B cell (primary cell): ENCODE data around the gene LIN37. TPM values are rescaled to one million over a fixed set of nuclear protein-coding genes. Genes with fewer than 3 reads are reported as not detected.
A peak's percentile ranks its signal among the peaks of the same experiment; 100 is the strongest.

Source experiments
- ATAC-seq: fragments of 200-7000 bp; cut with Tn5 transposase; one replicate; pipeline ENCODE4 v1.10.0; 2021; ENCODE audit warnings: low read depth, mild to moderate bottlenecking, moderate number of reproducible peaks, moderate library complexity
- CTCF ChIA-PET: fragments of 350-600 bp; sonication (Branson Sonifier 250); formaldehyde crosslinking; loops from one replicate; lab custom pipeline; 2021; ENCODE audit warnings: antibody characterized with exemption, inconsistent platforms; lab: Charles Lee
- POLR2A ChIA-PET: fragments of 350-600 bp; sonication (Branson Sonifier 250); formaldehyde crosslinking; loops from one replicate; lab custom pipeline; 2021; ENCODE audit warnings: antibody characterized with exemption; lab: Charles Lee
- DNase-seq: peaks from one replicate; pipeline ENCODE4 v3.0.0; 2013
- H2AFZ ChIP-seq: 2 replicates; pipeline ENCODE4 v1.6.1; 2012; ENCODE audit warnings: mild to moderate bottlenecking, low read depth, low read length; ENCODE audit not compliant: insufficient read depth, poor library complexity, severe bottlenecking
- H3K27ac ChIP-seq, 2 donors: 1 replicate in 1 of 2; 2 replicates in 1 of 2; pipeline ENCODE4 v1.5.1; 2012 to 2013; ENCODE audit warnings: low read length in 2 of 2, mild to moderate bottlenecking in 2 of 2, moderate library complexity in 1 of 2
- H3K27me3 ChIP-seq, 4 experiments: fragments of 200-600 bp in 1 of 4; sonication (generic) in 1 of 4; replicated peaks in 1 of 4; 1 replicate in 2 of 4; 2 replicates in 2 of 4; pipeline versions ENCODE4 v1.6.1 to v1.7.0; 2013 to 2016; ENCODE audit warnings: low read length in 3 of 4, mild to moderate bottlenecking in 2 of 4, mixed read lengths in 1 of 4, moderate library complexity in 1 of 4; ENCODE audit not compliant: insufficient read depth in 4 of 4, control insufficient read depth in 3 of 4; ENCODE audit errors: control extremely low read depth in 1 of 4
- H3K36me3 ChIP-seq, 2 experiments: replicated peaks in 1 of 2; 1 replicate in 1 of 2; 2 replicates in 1 of 2; pipeline versions ENCODE4 v1.6.1 to v1.7.1; 2013; ENCODE audit warnings: low read length in 1 of 2; ENCODE audit not compliant: insufficient read depth in 2 of 2, control insufficient read depth in 1 of 2; ENCODE audit errors: control extremely low read depth in 1 of 2, extremely low read depth in 1 of 2
- H3K4me1 ChIP-seq, 2 donors: fragments of 200-600 bp in 1 of 2; sonication (generic) in 1 of 2; 1 replicate in 1 of 2; 2 replicates in 1 of 2; pipeline versions ENCODE4 v1.5.1 to v1.6.1; 2013 to 2017; ENCODE audit warnings: low read length in 2 of 2; ENCODE audit not compliant: control insufficient read depth in 2 of 2, insufficient read depth in 2 of 2
- H3K4me2 ChIP-seq: replicated peaks from 2 replicates; pipeline ENCODE3; 2012; ENCODE audit warnings: mild to moderate bottlenecking, low read depth, low read length; ENCODE audit not compliant: poor library complexity, severe bottlenecking
- H3K4me3 ChIP-seq, 5 experiments: fragments of 200-600 bp in 1 of 5; sonication (generic) in 1 of 5; 1 replicate in 3 of 5; 2 replicates in 2 of 5; pipeline versions ENCODE4 v1.5.1 to v1.7.0; 2011 to 2016; ENCODE audit warnings: low read length in 4 of 5, mild to moderate bottlenecking in 4 of 5, low read depth in 2 of 5, control low read depth in 1 of 5, moderate library complexity in 1 of 5; ENCODE audit not compliant: insufficient read depth in 1 of 5; ENCODE audit errors: control extremely low read depth in 1 of 5, extremely low read depth in 1 of 5
- H3K79me2 ChIP-seq: fragments of 200-600 bp; sonication (generic); one replicate; pipeline ENCODE4 v1.6.0; 2016; ENCODE audit warnings: low read length; ENCODE audit not compliant: control insufficient read depth, insufficient read depth
- H3K9ac ChIP-seq: fragments of 200-600 bp; sonication (generic); 2 replicates; pipeline ENCODE4 v1.6.1; 2017; ENCODE audit warnings: mild to moderate bottlenecking, low read length, moderate library complexity
- H3K9me3 ChIP-seq, 3 donors: one replicate each; pipeline versions ENCODE4 v1.6.1 to v1.7.1; 2013; ENCODE audit warnings: low read length in 2 of 3; ENCODE audit not compliant: control insufficient read depth in 2 of 3, insufficient read depth in 1 of 3; ENCODE audit errors: control extremely low read depth in 1 of 3
- H4K20me1 ChIP-seq: 2 replicates; pipeline ENCODE4 v1.6.0; 2012; ENCODE audit warnings: mild to moderate bottlenecking, low read length; ENCODE audit not compliant: insufficient read depth, control insufficient read depth, poor library complexity, severe bottlenecking
- H3K27ac Mint-ChIP-seq: one replicate; pipeline ENCODE4 v1.8.0; 2021; ENCODE audit warnings: mixed read lengths
- H3K27me3 Mint-ChIP-seq: one replicate; pipeline ENCODE4 v1.8.0; 2021; ENCODE audit warnings: mixed read lengths
- H3K4me1 Mint-ChIP-seq: one replicate; pipeline ENCODE4 v1.8.0; 2021; ENCODE audit warnings: mixed read lengths
- H3K4me3 Mint-ChIP-seq: one replicate; pipeline ENCODE4 v1.8.0; 2021; ENCODE audit warnings: mixed read lengths
- H3K9me3 Mint-ChIP-seq: one replicate; pipeline ENCODE4 v1.8.0; 2022; ENCODE audit warnings: mixed read lengths; ENCODE audit not compliant: insufficient read depth
- CTCF ChIP-seq: fragments of 200-600 bp; IDR thresholded peaks from one replicate; pipeline ENCODE4 v1.8.0; 2022; ENCODE audit warnings: antibody characterized with exemption, mild to moderate bottlenecking
- EZH2 ChIP-seq: IDR thresholded peaks from 2 replicates; pipeline ENCODE4 v1.6.1; 2012; ENCODE audit warnings: borderline replicate concordance, low read depth, mild to moderate bottlenecking, moderate library complexity, low read length; ENCODE audit not compliant: insufficient read depth, poor library complexity, severe bottlenecking
- WGBS: methylation state at CpG from one replicate; pipeline ENCODE4 v1.1.5; 2013; ENCODE audit warnings: missing lambda C conversion rate; ENCODE audit not compliant: insufficient coverage; 5-methylcytosine and 5-hydroxymethylcytosine counted together
- intact Hi-C: fragments of 100-400 bp; cut with micrococcal nuclease; formaldehyde crosslinking; loops from one replicate; pipeline ENCODE4 v1.10.0; 2022
- polyA plus RNA-seq: library from polyadenylated mRNA; depleted of rRNA; stranded (reverse); fragments of >200 nt; gene quantifications from 2 replicates; pipeline ENCODE4 v1.2.3, GENCODE V29; 2012
- total RNA-seq, 2 donors: library from RNA; stranded (reverse); fragments of 120-200 nt in 1 of 2; gene quantifications; 1 replicate in 1 of 2; 2 replicates in 1 of 2; pipeline versions ENCODE4 v1.2.3 to v1.2.4, GENCODE V29; 2013 to 2022

Gene LIN37
- total and polyA plus RNA-seq, 2 donors (not counting 1 experiment from before 2014, with no cell fraction given): 22.3 to 64.1 TPM

DNA sequence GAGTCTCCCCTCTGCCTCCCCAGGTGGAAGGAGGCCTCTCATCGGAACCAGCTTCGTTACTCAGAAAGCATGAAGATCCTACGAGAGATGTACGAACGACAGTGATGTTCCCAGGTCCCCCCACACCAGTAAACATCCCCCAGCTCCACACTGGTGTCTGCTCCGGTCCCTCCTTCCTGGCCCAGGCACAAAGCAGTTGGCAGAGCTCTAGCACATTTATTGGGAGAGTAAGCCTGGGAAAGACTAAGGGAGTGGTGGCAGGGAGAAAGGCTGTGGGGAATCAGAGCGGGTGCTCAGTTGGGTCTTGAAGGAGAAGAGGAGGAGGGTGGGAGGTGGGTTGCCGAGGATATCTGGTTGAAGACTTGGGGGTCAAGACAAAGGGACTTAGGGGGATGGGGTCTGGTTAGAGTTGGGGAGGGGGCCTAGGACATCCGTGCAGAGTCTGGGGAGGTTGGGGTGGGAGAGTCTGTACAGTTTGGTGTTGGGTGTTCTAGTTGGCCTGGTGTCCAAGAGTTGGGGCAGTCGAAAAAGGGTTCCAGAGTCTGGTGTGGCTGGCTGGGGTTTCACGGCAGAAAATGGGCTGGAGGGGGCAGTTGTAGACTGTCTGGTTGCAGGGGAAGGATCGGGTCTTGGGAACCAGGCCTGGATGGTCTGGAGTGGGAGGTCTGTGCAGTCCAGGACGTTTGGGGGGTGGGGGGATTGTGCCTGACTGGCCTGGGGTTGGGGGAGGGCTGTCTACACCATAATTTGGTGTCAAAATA, 6.2 kb downstream of the LIN37 start:
- Mint-ChIP-seq H3K27me3 (peaks cover 17% of the 10 kb centered on the region), H3K4me1 (peaks cover 37% of the 10 kb centered on the region), H3K9me3 (no peaks in the 10 kb centered on the region), H3K27ac (no peak overlapping the region), H3K4me3 (peak overlapping the region; percentile 13)
- H3K27ac ChIP-seq: no peak overlapping the region
- H3K9me3 ChIP-seq: peaks cover 0 to 10% (median 0%) of the 10 kb centered on the region in 3 donors
- ATAC-seq (no peak), DNase-seq (no peak)
- 92% methylated on average over 10 of the region's 13 CpGs for WGBS
- TF ChIP-seq CTCF: no peak
- no peak for TF ChIP-seq EZH2
- peaks cover 0 to 20% of the 10 kb centered on the region in 2 experiments for H3K36me3 ChIP-seq
- POLR2A ChIA-PET: no interaction called here
- intact Hi-C loops: loop anchor here (5.0 kb wide), 1 partner anchor 62 kb away; no protein-coding TSS in a partner anchor
- peaks cover 27% of the 10 kb centered on the region for H3K79me2 ChIP-seq
- no peak overlapping the region for H3K4me2 ChIP-seq
- no peak overlapping the region for H3K4me3 ChIP-seq
- no peak overlapping the region for H2AFZ ChIP-seq
- H3K9ac ChIP-seq: no peak overlapping the region
- H3K4me1 ChIP-seq: peaks cover 27 to 35% of the 10 kb centered on the region in 2 donors
- CTCF ChIA-PET: interaction anchor here (1.0 kb wide), 1 partner anchor 60 kb away, joined by 3 read pairs; no protein-coding TSS in a partner anchor
- peaks cover 4% of the 10 kb centered on the region for H4K20me1 ChIP-seq
- peaks cover 0 to 26% (median 10%) of the 10 kb centered on the region in 4 experiments for H3K27me3 ChIP-seq

- no peak overlapping the region for H3K9ac ChIP-seq
- no peak for TF ChIP-seq EZH2
- TF ChIP-seq CTCF: no peak
- no peaks in the 10 kb centered on the region for H3K9me3 Mint-ChIP-seq
- no peak overlapping the region for H3K27ac ChIP-seq
- peaks cover 26% of the 10 kb centered on the region for H3K79me2 ChIP-seq
- H3K4me1 Mint-ChIP-seq: peaks cover 35% of the 10 kb centered on the region
- H3K4me2 ChIP-seq: peak overlapping the region; percentile 98
- peaks cover 17% of the 10 kb centered on the region for H3K27me3 Mint-ChIP-seq
- H3K4me3 Mint-ChIP-seq: peak overlapping the region; percentile 13
- no peak overlapping the region for H3K4me3 ChIP-seq
- H3K9me3 ChIP-seq: peaks cover 0 to 10% (median 0%) of the 10 kb centered on the region in 3 donors
- intact Hi-C loops: loop anchor here (5.0 kb wide), 1 partner anchor 63 kb away; no protein-coding TSS in a partner anchor
- peaks cover 24 to 35% of the 10 kb centered on the region in 2 donors for H3K4me1 ChIP-seq
- 80% methylated on average over 17 of the region's 17 CpGs for WGBS
- ATAC-seq: no peak
- H2AFZ ChIP-seq: no peak overlapping the region
- H3K27me3 ChIP-seq: peaks cover 0 to 26% (median 10%) of the 10 kb centered on the region in 4 experiments
- DNase-seq: no peak
- peaks cover 0 to 20% of the 10 kb centered on the region in 2 experiments for H3K36me3 ChIP-seq
- H3K27ac Mint-ChIP-seq: no peak overlapping the region
- peaks cover 4% of the 10 kb centered on the region for H4K20me1 ChIP-seq
- ChIA-PET CTCF (interaction anchor here (1.3 kb wide), 1 partner anchor 15 kb away, joined by 3 read pairs; no protein-coding TSS in a partner anchor), POLR2A (interaction anchor here (2.2 kb wide), 1 partner anchor 10 kb away, joined by 17 read pairs; the partner anchor contains the start of genes PSENEN and U2AF1L4)
Observed at GRCh38 chr19:35755131-35755549, 6.8 kb downstream of the LIN37 start.
